ENCODE data around the gene GLYR1. TPM values are rescaled to one million over a fixed set of nuclear protein-coding genes. Genes with fewer than 3 reads are reported as not detected.

The GLYR1 gene
- total and polyA plus RNA-seq, 2 experiments from 2014 or later, result 59.9 to 105 TPM

GRCh38 chr16:4859190-4859899 lies 12.3 kb upstream of the GLYR1 start:
- 0 out of 2 replicates have a peak, but pooled peaks cover 7% of the 10 kb centered on the region for H3F3A ChIP-seq (replicated peaks; ENCODE audit: low read depth)
- no peaks in the 10 kb centered on the region for H3K9me2 ChIP-seq (ENCODE audit: insufficient read depth)
- H3K27ac Mint-ChIP-seq, result no peak overlapping the region
- no peak overlapping the region for H3K4me2 ChIP-seq
- H3K4me1 Mint-ChIP-seq, result no peaks in the 10 kb centered on the region
- H3K79me2 ChIP-seq (replicated peaks; ENCODE audit: insufficient read depth), result peaks cover 32% of the 10 kb centered on the region
- H3K4me3 ChIP-seq, result no peak overlapping the region
- H3K36me3 ChIP-seq (ENCODE audit: insufficient read depth), result peaks cover 40% of the 10 kb centered on the region
- DNase-seq (ENCODE audit: low spot score) (no peak), ATAC-seq (no peak)
- peaks cover 62% of the 10 kb centered on the region for H3K36me3 Mint-ChIP-seq (ENCODE audit: low read depth)
- no peaks in the 10 kb centered on the region for H3K4me1 ChIP-seq (ENCODE audit: insufficient read depth)
- no peak overlapping the region for H3K4me3 Mint-ChIP-seq
- H3K27me3 ChIP-seq (ENCODE audit: insufficient read depth), result no peaks in the 10 kb centered on the region
- TF ChIP-seq REST (IDR thresholded peaks at IDR 0.05; ENCODE audit: unreplicated experiment) (no peak), ZNF331 (CRISPR knock-in tag; IDR thresholded peaks at IDR 0.05; ENCODE audit: low read depth) (no peak), NANOG (IDR thresholded peaks at IDR 0.05; ENCODE audit: borderline replicate concordance) (no peak), JUNB (IDR thresholded peaks at IDR 0.05; ENCODE audit: unreplicated experiment) (no peak), CTCF (conservative IDR thresholded peaks at IDR 0.05; ENCODE audit: low read depth in 2 of 2) (no peak), ZNF462 (CRISPR knock-in tag; IDR thresholded peaks at IDR 0.05) (no peak), ETS1 (IDR thresholded peaks at IDR 0.05) (no peak), POLR2AphosphoS5 (IDR thresholded peaks at IDR 0.05; ENCODE audit: low read depth) (no peak), EZH2 (IDR thresholded peaks at IDR 0.05; ENCODE audit: low read depth, unreplicated experiment) (no peak), EZH2phosphoT487 (IDR thresholded peaks at IDR 0.05; ENCODE audit: unreplicated experiment) (no peak), CREB1 (CRISPR knock-in tag; IDR thresholded peaks at IDR 0.05; ENCODE audit: low read depth) (no peak), ZNF114 (CRISPR knock-in tag; IDR thresholded peaks at IDR 0.05) (no peak), STAT1 (IDR thresholded peaks at IDR 0.05; ENCODE audit: unreplicated experiment) (no peak)
- no peak overlapping the region for H2AFZ ChIP-seq
- no peaks in the 10 kb centered on the region for H3K9me3 Mint-ChIP-seq
- H4K20me1 ChIP-seq (replicated peaks; ENCODE audit: insufficient read depth), result peaks cover 23% of the 10 kb centered on the region
- no peak overlapping the region for H3K27ac ChIP-seq (ENCODE audit: low read depth)
- peaks cover 2% of the 10 kb centered on the region for H3K27me3 Mint-ChIP-seq (ENCODE audit: insufficient read depth, low read depth, poor library complexity)

Measured in GM23338 (cell line).